Testis (tissue), 3 donors: ENCODE data around the gene IGF2R. TPM values are rescaled to one million over a fixed set of nuclear protein-coding genes. Genes with fewer than 3 reads are reported as not detected.

ENCODE experiments used
- DNase-seq: peaks from one replicate; pipeline ENCODE4 v3.0.0-alpha.2; 2019
- H3K27ac ChIP-seq, 2 donors: fragments of 200-600 bp; sonication (generic); one replicate each; pipeline ENCODE4 v1.5.1; 2019
- H3K27me3 ChIP-seq: fragments of 200-600 bp; sonication (generic); one replicate; pipeline ENCODE4 v1.5.1; 2019
- H3K36me3 ChIP-seq: fragments of 200-600 bp; sonication (generic); one replicate; pipeline ENCODE4 v1.5.1; 2017; ENCODE audit warnings: low read depth; ENCODE audit errors: missing control alignments
- H3K4me1 ChIP-seq: fragments of 200-600 bp; sonication (generic); one replicate; pipeline ENCODE4 v1.5.1; 2019
- H3K4me3 ChIP-seq, 2 donors: fragments of 200-600 bp; sonication (generic); one replicate each; pipeline ENCODE4 v1.5.1; 2017 to 2019
- H3K9me3 ChIP-seq: fragments of 200-600 bp; sonication (generic); one replicate; pipeline ENCODE4 v1.5.1; 2017
- POLR2A ChIP-seq: fragments of 450-650 bp; IDR thresholded peaks from one replicate; pipeline ENCODE4 v1.6.1; 2017; ENCODE audit warnings: antibody characterized with exemption, mild to moderate bottlenecking, moderate library complexity
- WGBS, 2 donors: methylation state at CpG; one replicate each; pipeline ENCODE4 v1.1.5; 2018; 5-methylcytosine and 5-hydroxymethylcytosine counted together
- intact Hi-C: fragments of 100-400 bp; cut with DNase I; formaldehyde crosslinking; loops from one replicate; pipeline ENCODE4 v1.15.1; 2023; ENCODE audit warnings: low total_unique reads
- polyA plus RNA-seq: library from polyadenylated mRNA; stranded (reverse); fragments of 350-450 nt; fragmentation: Illumina TruSeq; extraction: RNeasy Lipid Tissue Mini Kit (QIAGEN cat#74804); gene quantifications from one replicate; pipeline ENCODE4 v1.2.3, GENCODE V29; 2014; ENCODE audit warnings: low read depth, low replicate concordance; ENCODE audit not compliant: insufficient read depth
- total RNA-seq, 2 donors: library from RNA; depleted of rRNA; stranded (reverse); fragments of >200 nt; gene quantifications; one replicate each; pipeline ENCODE4 v1.2.3, GENCODE V29; 2016
- TF ChIP-seq, protein P1 (sequence below), 3 experiments: fragments of 450-650 bp in 2 of 3; fragments of 200-600 bp in 1 of 3; sonication (generic) in 1 of 3; IDR thresholded peaks; one replicate each; pipeline ENCODE4 v1.5.1; 2016 to 2019; ENCODE audit warnings: antibody characterized with exemption in 3 of 3, mild to moderate bottlenecking in 2 of 3, moderate library complexity in 1 of 3

IGF2R gene
- total and polyA plus RNA-seq, 3 donors from 2014 or later, result 47.3 to 109 (median 84.6) TPM

DNA sequence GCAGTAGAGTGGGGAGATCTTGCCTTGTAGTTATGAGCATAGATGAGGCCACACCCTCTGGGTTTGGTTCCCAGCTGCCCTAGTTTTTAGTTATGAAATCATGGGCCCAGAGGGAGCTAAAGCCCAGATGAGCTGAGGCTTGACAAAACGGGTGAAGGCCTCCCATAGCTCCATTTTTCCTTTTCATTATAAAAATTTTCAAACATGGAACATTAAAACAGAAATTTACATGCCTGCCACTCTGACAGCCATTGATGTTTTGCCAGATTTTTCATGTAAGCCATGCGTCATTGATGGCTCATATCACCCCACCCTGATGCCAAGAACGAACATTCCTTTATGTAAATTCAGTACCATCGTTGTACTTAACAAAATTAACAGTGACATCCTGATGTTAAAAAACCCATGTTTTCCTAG, 67.9 kb downstream of the IGF2R start:
- no peak for TF ChIP-seq POLR2A
- TF ChIP-seq, protein P1, sequence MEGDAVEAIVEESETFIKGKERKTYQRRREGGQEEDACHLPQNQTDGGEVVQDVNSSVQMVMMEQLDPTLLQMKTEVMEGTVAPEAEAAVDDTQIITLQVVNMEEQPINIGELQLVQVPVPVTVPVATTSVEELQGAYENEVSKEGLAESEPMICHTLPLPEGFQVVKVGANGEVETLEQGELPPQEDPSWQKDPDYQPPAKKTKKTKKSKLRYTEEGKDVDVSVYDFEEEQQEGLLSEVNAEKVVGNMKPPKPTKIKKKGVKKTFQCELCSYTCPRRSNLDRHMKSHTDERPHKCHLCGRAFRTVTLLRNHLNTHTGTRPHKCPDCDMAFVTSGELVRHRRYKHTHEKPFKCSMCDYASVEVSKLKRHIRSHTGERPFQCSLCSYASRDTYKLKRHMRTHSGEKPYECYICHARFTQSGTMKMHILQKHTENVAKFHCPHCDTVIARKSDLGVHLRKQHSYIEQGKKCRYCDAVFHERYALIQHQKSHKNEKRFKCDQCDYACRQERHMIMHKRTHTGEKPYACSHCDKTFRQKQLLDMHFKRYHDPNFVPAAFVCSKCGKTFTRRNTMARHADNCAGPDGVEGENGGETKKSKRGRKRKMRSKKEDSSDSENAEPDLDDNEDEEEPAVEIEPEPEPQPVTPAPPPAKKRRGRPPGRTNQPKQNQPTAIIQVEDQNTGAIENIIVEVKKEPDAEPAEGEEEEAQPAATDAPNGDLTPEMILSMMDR (IDR thresholded peaks at IDR 0.05), result no peak
- Histone ChIP-seq H3K27ac (peak overlapping the region in 1 of 2 donors; percentile 29), H3K4me1 (no peaks in the 10 kb centered on the region), H3K9me3 (no peaks in the 10 kb centered on the region), H3K27me3 (no peaks in the 10 kb centered on the region), H3K36me3 (no peaks in the 10 kb centered on the region), H3K4me3 (no peak overlapping the region)
- DNase-seq, result peak; percentile 44
- intact Hi-C loops, result no loop called here
- 81 to 84% methylated on average over 4 of the region's 4 CpGs for WGBS, 2 donors

DNA sequence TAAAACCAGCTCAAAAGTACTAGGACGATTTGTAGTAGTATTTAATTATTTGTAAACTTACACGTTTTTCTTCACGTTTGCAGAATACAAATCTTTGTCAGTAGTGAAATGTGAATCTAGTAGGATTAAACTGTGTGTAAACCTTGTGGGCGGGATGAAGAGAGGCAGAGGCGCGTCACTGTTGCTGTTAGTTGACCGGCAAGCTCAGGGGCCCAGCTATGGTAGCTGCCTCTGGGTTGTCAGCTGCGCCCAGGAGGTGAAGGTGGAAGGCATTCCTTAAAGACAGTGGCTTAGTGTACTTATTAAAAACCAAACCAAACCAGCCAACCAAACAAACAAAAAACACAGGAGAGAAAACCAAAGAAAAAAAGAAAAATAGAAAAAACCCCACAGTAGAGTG, 69.6 kb downstream of the IGF2R start:
- Histone ChIP-seq H3K9me3 (no peaks in the 10 kb centered on the region), H3K27me3 (no peaks in the 10 kb centered on the region), H3K36me3 (no peaks in the 10 kb centered on the region), H3K4me1 (no peaks in the 10 kb centered on the region), H3K4me3 (no peak overlapping the region), H3K27ac (no peak overlapping the region)
- no peak for DNase-seq
- WGBS, 2 donors, result 93 to 95% methylated on average over 8 of the region's 8 CpGs
- TF ChIP-seq, protein P1 (IDR thresholded peaks at IDR 0.05), result no peak
- TF ChIP-seq POLR2A, result no peak
- intact Hi-C loops, result no loop called here

DNA sequence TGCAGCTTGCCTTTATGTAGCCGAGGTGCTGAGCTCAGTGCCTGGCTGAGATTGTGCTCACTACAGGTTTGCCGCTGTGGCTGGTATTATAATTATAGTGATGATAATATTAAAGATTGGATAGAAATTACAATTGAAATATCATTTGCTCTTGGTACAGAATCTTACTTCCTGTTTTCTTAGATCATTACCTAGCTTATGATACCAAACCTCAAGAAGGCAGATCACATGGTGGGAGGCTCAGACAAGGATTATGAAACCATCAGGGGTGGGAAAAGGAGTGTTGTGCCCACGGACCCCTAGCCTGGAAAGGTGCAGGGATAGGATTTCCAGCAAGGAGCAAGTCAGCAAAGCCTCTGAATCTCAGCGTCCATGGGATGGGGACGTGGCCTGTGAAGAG, 70.6 kb downstream of the IGF2R start:
- intact Hi-C loops, result no loop called here
- Histone ChIP-seq H3K4me1 (no peaks in the 10 kb centered on the region), H3K27ac (no peak overlapping the region), H3K36me3 (no peaks in the 10 kb centered on the region), H3K9me3 (no peaks in the 10 kb centered on the region), H3K4me3 (no peak overlapping the region), H3K27me3 (no peaks in the 10 kb centered on the region)
- DNase-seq, result no peak
- no peak for TF ChIP-seq POLR2A
- TF ChIP-seq, protein P1 (IDR thresholded peaks at IDR 0.05), result no peak
- WGBS, 2 donors, result 89 to 96% methylated on average over 5 of the region's 5 CpGs

DNA sequence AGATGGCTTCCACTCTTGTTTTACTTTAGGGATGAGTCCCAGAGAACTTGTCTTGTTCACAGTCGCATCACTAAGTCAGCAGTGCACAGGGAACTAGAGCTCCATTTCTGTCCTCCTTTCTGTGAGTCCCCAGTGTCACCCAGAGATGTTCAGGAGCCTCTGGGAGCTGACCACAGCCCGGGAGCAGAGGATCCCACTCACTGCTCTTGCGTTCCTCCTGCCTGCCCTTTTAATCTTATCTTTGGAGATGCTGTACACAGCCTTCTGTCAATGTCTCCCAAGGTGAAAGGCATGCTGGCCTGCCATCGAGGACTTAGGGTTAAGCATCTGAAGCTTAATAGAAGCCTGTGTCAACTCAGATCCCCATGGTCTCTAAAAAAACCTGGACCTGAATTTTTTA, 71.2 kb downstream of the IGF2R start:
- Histone ChIP-seq H3K27ac (no peak overlapping the region), H3K36me3 (no peaks in the 10 kb centered on the region), H3K4me3 (no peak overlapping the region), H3K9me3 (no peaks in the 10 kb centered on the region), H3K4me1 (no peaks in the 10 kb centered on the region), H3K27me3 (no peaks in the 10 kb centered on the region)
- 71 to 81% methylated on average over 4 of the region's 4 CpGs for WGBS, 2 donors
- no peak for TF ChIP-seq POLR2A
- TF ChIP-seq, protein P1 (IDR thresholded peaks at IDR 0.05), result no peak
- DNase-seq, result no peak
- intact Hi-C loops, result no loop called here

DNA sequence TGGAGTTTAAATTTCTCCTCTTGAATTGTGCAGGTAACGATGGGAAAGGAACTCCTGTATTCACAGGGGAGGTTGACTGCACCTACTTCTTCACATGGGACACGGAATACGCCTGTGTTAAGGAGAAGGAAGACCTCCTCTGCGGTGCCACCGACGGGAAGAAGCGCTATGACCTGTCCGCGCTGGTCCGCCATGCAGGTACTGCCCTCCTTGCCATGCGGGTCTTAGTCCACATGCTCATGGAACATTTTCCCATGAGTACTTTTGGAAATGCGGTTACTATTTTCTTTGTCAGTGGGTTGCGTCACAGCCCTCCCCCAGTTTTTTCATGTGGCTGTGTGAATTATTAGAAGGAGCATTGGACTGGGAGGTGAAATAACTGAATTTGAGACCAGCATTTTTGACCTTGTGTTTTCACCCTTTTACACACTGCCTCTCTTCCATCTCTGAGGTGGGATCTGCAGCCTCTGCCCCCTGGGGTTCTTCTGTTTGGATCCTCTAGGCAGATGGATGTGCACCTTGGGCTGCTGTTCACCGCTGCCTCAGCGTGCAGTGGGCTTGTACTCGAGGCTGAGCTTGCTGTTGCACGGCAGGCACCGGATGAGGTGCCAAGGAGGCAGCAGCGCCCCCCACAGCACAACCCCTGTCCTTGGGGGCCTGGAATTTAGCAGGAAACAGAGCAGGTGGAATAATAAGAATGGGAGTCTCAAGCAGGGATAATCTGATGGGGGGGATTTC, 71.8 kb downstream of the IGF2R start:
- H3K36me3 ChIP-seq, result no peaks in the 10 kb centered on the region
- DNase-seq, result no peak
- no peak for TF ChIP-seq POLR2A
- TF ChIP-seq, protein P1 (IDR thresholded peaks at IDR 0.05), result no peak
- H3K4me1 ChIP-seq, result no peaks in the 10 kb centered on the region
- intact Hi-C loops, result no loop called here
- no peaks in the 10 kb centered on the region for H3K9me3 ChIP-seq
- 94 to 97% methylated on average over 19 of the region's 19 CpGs for WGBS, 2 donors
- no peak overlapping the region for H3K4me3 ChIP-seq
- no peaks in the 10 kb centered on the region for H3K27me3 ChIP-seq
- H3K27ac ChIP-seq, result no peak overlapping the region
